Measurements from ENCODE around the gene ZFAND6. TPM values are rescaled to one million over a fixed set of nuclear protein-coding genes. Genes with fewer than 3 reads are reported as not detected.
"Not testable (repeated sequence)": the region's sequence is repeated elsewhere in the genome, so short reads cannot be mapped to it uniquely, and the experiment has no call there.

The ZFAND6 gene
- total RNA-seq: 100 to 1,000 TPM in 1 of 2 donors, 10 to 100 TPM in 1; 85.1 to 146 TPM

GRCh38 chr15:80058851-80059785 is at the start of gene ZFAND6:
Gene ZFAND6 (plus strand): TSS chr15:80059676. CDS start chr15:80120345, 60,669 bp downstream.
- no peak for TF ChIP-seq CTCF (IDR thresholded peaks at IDR 0.05)
- Histone ChIP-seq H3K27ac (peak within 1 kb of the TSS; percentile 91 to 97), H3K36me3 (no peaks in the 10 kb centered on the region), H3K4me3 (peak within 1 kb of the TSS; percentile 73 to 97), H3K4me1 (peaks cover 0 to 19% of the 10 kb centered on the region in 2 donors), H3K27me3 (no peaks in the 10 kb centered on the region), H3K9me3 (no peaks in the 10 kb centered on the region)
- DNase-seq (ENCODE audit: low spot score): peak; percentile 94

GRCh38 chr15:80010131-80010673 is 49.3 kb upstream of the ZFAND6 start:
- H3K4me1 ChIP-seq: no peaks in the 10 kb centered on the region
- no peaks in the 10 kb centered on the region for H3K36me3 ChIP-seq
- no peak for TF ChIP-seq CTCF (IDR thresholded peaks at IDR 0.05)
- H3K27ac ChIP-seq: no peak overlapping the region
- peak; percentile 18 for DNase-seq (ENCODE audit: low spot score)
- H3K27me3 ChIP-seq: no peaks in the 10 kb centered on the region
- no peaks in the 10 kb centered on the region for H3K9me3 ChIP-seq
- no peak overlapping the region for H3K4me3 ChIP-seq

- H3K36me3 ChIP-seq; DNase-seq (ENCODE audit: low spot score); H3K27me3 ChIP-seq; H3K9me3 ChIP-seq; H3K27ac ChIP-seq; H3K4me1 ChIP-seq; H3K4me3 ChIP-seq: not testable (repeated sequence)
Measured at GRCh38 chr15:80011041-80011523, 48.4 kb upstream of the ZFAND6 start.

- H3K36me3 ChIP-seq: no peaks in the 10 kb centered on the region
- H3K4me1 ChIP-seq: no peaks in the 10 kb centered on the region
- no peak overlapping the region for H3K4me3 ChIP-seq
- no peak overlapping the region for H3K27ac ChIP-seq
- no peaks in the 10 kb centered on the region for H3K9me3 ChIP-seq
- H3K27me3 ChIP-seq: no peaks in the 10 kb centered on the region
- DNase-seq (ENCODE audit: low spot score): no peak
- no peak for TF ChIP-seq CTCF (IDR thresholded peaks at IDR 0.05)
Measured at GRCh38 chr15:80011596-80011995, 47.9 kb upstream of the ZFAND6 start.

GRCh38 chr15:80012060-80012726 is 47.3 kb upstream of the ZFAND6 start:
- H3K27ac ChIP-seq: no peak overlapping the region
- H3K4me3 ChIP-seq: no peak overlapping the region
- no peaks in the 10 kb centered on the region for H3K36me3 ChIP-seq
- DNase-seq (ENCODE audit: low spot score): no peak
- H3K4me1 ChIP-seq: no peaks in the 10 kb centered on the region
- H3K27me3 ChIP-seq: no peaks in the 10 kb centered on the region
- no peaks in the 10 kb centered on the region for H3K9me3 ChIP-seq
- TF ChIP-seq CTCF (IDR thresholded peaks at IDR 0.05): no peak

- not testable (repeated sequence) for H3K4me1 ChIP-seq; H3K27me3 ChIP-seq; H3K9me3 ChIP-seq; H3K27ac ChIP-seq; H3K4me3 ChIP-seq; DNase-seq (ENCODE audit: low spot score); H3K36me3 ChIP-seq
Measured at GRCh38 chr15:80014186-80014585, 45.3 kb upstream of the ZFAND6 start.

Measured in right atrium auricular region (tissue), 2 donors.